Measurements from ENCODE around the gene TMEM271. TPM values are rescaled to one million over a fixed set of nuclear protein-coding genes. Genes with fewer than 3 reads are reported as not detected.

The TMEM271 gene
- total RNA-seq, 4 donors from 2014 or later = not detected

DNA sequence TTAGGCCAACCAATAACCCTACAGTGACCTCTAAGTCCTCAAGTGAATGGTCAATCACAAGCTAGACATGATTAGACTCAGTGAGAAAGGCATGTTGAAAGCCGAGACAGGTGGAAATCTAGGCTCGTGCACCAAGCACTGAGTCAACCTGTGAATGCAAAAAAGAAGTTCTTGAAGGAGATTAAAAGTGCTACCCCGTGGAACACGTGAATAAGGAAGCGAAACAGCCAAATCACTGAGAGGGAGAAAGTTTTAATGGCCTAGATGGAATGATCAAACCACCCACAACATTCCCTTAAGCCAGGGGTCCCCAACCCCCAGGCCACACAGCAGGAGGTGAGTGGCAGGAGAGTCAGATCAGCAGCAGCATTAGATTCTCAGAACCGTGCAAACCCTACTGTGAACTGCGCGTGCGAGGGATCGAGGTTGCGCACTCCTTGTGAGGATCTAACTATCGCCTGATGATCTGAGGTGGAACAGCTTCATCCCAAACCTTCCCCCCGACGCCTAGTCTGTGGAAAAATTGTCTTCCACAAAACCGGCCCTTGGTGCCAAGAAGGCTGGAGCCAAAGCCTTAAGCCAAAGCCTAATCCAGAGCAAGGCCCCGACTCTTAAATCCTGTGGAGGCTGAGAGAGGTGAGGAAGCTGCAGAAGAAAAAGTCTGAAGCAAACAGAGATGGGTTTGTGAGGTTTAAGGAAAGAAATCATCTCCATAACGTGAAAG lies 29.8 kb upstream of the TMEM271 start:
- DNase-seq = no peak
- Histone ChIP-seq H3K4me3 (no peak overlapping the region), H3K9me3 (no peaks in the 10 kb centered on the region), H3K27ac (no peak overlapping the region), H3K4me1 (no peaks in the 10 kb centered on the region), H3K27me3 (no peaks in the 10 kb centered on the region), H3K36me3 (no peaks in the 10 kb centered on the region)
- TF ChIP-seq, protein P1, sequence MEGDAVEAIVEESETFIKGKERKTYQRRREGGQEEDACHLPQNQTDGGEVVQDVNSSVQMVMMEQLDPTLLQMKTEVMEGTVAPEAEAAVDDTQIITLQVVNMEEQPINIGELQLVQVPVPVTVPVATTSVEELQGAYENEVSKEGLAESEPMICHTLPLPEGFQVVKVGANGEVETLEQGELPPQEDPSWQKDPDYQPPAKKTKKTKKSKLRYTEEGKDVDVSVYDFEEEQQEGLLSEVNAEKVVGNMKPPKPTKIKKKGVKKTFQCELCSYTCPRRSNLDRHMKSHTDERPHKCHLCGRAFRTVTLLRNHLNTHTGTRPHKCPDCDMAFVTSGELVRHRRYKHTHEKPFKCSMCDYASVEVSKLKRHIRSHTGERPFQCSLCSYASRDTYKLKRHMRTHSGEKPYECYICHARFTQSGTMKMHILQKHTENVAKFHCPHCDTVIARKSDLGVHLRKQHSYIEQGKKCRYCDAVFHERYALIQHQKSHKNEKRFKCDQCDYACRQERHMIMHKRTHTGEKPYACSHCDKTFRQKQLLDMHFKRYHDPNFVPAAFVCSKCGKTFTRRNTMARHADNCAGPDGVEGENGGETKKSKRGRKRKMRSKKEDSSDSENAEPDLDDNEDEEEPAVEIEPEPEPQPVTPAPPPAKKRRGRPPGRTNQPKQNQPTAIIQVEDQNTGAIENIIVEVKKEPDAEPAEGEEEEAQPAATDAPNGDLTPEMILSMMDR (IDR thresholded peaks at IDR 0.05) = no peak
- TF ChIP-seq POLR2A (IDR thresholded peaks at IDR 0.05) = no peak
- intact Hi-C loops (cut with DNase I; ENCODE audit: low total_unique reads) = no loop called here

GRCh38 chr4:604131-604530 lies 28.0 kb upstream of the TMEM271 start:
- Histone ChIP-seq H3K4me1 (no peaks in the 10 kb centered on the region), H3K4me3 (no peak overlapping the region), H3K9me3 (no peaks in the 10 kb centered on the region), H3K27me3 (no peaks in the 10 kb centered on the region), H3K27ac (no peak overlapping the region), H3K36me3 (no peaks in the 10 kb centered on the region)
- no peak for DNase-seq
- intact Hi-C loops (cut with DNase I; ENCODE audit: low total_unique reads) = no loop called here
- TF ChIP-seq, protein P1 (IDR thresholded peaks at IDR 0.05) = no peak
- no peak for TF ChIP-seq POLR2A (IDR thresholded peaks at IDR 0.05)

DNA sequence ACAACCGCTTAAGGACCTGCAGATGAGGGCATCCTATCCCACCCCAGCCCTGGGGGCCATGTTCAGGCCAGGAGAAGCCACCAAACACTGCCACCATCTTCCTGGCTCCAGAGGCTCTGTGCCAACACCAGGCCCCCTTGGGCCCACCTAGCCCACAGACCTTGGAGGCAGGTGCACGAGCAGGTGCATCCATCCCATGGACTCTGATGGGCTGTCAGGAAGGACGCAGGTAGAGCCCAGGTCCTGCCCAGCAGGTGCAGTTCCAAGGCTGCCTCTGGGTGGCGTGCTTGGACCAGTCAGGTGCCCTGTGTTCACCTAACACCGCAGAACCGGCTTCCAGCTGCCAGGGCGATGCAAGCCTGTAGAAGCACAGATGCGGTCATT lies 26.5 kb upstream of the TMEM271 start:
- Histone ChIP-seq H3K9me3 (no peaks in the 10 kb centered on the region), H3K4me3 (no peak overlapping the region), H3K4me1 (no peaks in the 10 kb centered on the region), H3K27ac (no peak overlapping the region), H3K36me3 (no peaks in the 10 kb centered on the region), H3K27me3 (no peaks in the 10 kb centered on the region)
- DNase-seq = no peak
- TF ChIP-seq, protein P1 (IDR thresholded peaks at IDR 0.05) = peak in 1 of 4 experiments; percentile 7
- no peak for TF ChIP-seq POLR2A (IDR thresholded peaks at IDR 0.05)
- intact Hi-C loops (cut with DNase I; ENCODE audit: low total_unique reads) = no loop called here

DNA sequence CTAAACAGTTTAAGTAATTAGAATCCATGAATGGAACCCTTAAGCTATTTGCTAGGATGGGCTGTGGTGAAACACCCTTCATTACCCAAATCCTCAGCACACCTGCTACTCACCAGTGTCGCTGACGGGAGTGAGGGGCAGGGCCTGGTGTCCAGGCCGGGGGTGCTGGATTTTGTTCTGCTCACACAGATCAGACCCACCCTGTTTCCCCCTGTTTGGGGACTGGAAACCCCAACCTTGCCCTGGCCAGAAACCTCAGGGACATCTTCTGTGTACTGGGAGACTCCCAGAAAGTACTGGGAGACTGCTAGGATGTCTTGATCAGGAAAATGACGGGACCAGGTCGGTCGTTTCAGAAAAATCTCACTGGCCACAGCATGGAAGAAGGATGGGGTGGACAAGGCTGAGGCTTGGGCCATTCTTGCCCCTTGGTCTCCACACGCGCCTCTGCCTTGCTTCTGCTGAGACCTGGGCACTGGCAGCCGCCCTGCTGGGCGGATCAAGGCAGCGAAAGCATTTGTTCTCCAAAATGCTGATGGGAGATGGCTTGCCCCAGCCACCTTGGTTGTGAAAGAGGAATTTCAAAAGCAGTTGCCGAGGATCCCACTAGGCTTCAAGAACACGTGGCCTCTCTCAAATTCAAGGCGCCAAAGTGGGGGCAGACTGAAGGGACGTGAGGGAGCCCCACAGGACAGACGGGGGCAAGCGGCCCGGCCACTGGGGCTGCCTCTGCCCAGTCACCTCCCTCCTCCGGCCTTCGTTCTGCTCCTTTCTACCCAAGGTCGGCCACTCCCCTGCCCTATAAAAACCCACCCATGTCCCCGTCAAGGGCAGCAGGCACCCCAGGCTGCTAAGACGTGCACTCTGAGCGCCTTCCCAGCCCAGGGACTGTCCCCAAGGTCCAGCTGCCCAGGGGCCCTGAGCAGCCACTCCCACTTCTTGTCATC lies 25.8 kb upstream of the TMEM271 start:
- Histone ChIP-seq H3K4me3 (no peak overlapping the region), H3K36me3 (no peaks in the 10 kb centered on the region), H3K27ac (no peak overlapping the region), H3K4me1 (no peaks in the 10 kb centered on the region), H3K27me3 (no peaks in the 10 kb centered on the region), H3K9me3 (no peaks in the 10 kb centered on the region)
- DNase-seq = no peak
- no peak for TF ChIP-seq POLR2A (IDR thresholded peaks at IDR 0.05)
- TF ChIP-seq, protein P1 (IDR thresholded peaks at IDR 0.05) = no peak
- intact Hi-C loops (cut with DNase I; ENCODE audit: low total_unique reads) = no loop called here

Data from uterus (tissue), 4 donors.